HL-60 (cell line): ENCODE measurements around the gene SFPQ.

Source experiments
- CTCF ChIP-seq: IDR thresholded peaks from one replicate; pipeline ENCODE4 v1.5.1; 2011; ENCODE audit warnings: low read length, control low read depth, inconsistent platforms; ENCODE audit not compliant: insufficient read depth
- GABPA ChIP-seq: IDR thresholded peaks from 2 replicates; pipeline ENCODE4 v1.6.1; 2012; ENCODE audit warnings: low read depth
- POLR2AphosphoS5 ChIP-seq: IDR thresholded peaks from 2 replicates; pipeline ENCODE4 v1.6.1; 2012; ENCODE audit warnings: low read depth

GRCh38 chr1:35186239-35186638 is 6.7 kb downstream of the SFPQ start:
- TF ChIP-seq CTCF (no peak), POLR2AphosphoS5 (no peak; the same call in 1 of the 2 replicates), GABPA (no peak)
